Epithelial cell of esophagus (primary cell): ENCODE results near the gene XKR7.

Source experiments
- DNase-seq: peaks from one replicate; pipeline ENCODE4 v3.0.0; 2010; ENCODE audit warnings: low read depth
- H3K4me3 ChIP-seq: 2 replicates; pipeline ENCODE4 v1.5.1; 2011; ENCODE audit warnings: mild to moderate bottlenecking, low read length, control low read depth
- CTCF ChIP-seq: IDR thresholded peaks from 2 replicates; pipeline ENCODE4 v1.5.1; 2011; ENCODE audit warnings: low read depth, mild to moderate bottlenecking, low read length, control low read depth, inconsistent platforms; ENCODE audit not compliant: insufficient read depth; ENCODE audit errors: missing control alignments

The XKR7 gene

DNA sequence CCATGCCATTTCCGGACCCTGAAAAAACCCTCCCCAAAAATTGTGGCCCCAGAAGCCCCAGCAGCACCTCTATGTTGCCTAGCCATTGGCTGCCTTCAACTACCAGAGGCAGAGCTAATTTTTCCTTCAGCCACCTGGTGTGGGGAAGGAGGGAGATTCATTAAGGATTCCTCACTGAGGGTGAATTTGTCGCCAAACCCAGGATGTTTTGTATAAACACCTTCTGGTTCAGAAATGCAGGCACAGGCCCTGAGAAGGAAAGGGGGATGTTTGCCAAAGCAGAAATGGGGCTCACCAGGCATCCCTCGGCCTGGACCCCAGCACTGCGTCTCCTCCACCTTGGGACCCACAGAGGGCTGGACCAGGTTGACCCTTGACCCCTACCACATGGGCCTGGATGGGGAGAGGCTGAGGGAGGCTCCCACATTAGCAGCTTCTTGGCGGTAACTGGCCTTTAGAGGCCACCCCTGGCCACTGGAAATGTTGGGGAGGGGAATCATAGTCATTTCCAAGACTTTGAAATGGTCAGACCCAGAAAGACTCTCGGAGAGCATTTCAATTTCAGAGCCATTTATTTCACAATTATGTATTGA, 14.3 kb upstream of the XKR7 start:
- H3K4me3 ChIP-seq = no peak overlapping the region
- DNase-seq = no peak
- no peak for TF ChIP-seq CTCF

DNA sequence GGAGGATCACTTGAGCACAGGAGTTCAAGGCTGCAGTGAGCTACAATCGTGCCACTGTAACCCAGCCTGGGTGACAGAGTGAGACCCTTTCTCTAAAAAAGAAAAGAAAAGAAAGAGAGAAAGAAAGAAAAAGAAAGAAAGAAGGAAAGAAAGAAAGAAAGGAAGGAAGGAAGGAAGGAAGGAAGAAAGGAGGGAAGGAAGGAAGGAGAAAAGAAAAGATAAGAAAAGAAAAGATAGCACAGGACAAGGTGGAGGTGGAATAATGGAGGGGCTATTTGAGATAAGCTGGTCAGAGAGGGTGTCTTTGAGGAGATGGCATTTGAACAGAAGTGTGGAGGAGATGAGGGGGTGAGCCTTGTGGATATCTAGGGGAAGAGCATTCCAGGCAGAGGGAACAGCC, 13.5 kb upstream of the XKR7 start:
- no peak for TF ChIP-seq CTCF
- no peak for DNase-seq
- H3K4me3 ChIP-seq = no peak overlapping the region

DNA sequence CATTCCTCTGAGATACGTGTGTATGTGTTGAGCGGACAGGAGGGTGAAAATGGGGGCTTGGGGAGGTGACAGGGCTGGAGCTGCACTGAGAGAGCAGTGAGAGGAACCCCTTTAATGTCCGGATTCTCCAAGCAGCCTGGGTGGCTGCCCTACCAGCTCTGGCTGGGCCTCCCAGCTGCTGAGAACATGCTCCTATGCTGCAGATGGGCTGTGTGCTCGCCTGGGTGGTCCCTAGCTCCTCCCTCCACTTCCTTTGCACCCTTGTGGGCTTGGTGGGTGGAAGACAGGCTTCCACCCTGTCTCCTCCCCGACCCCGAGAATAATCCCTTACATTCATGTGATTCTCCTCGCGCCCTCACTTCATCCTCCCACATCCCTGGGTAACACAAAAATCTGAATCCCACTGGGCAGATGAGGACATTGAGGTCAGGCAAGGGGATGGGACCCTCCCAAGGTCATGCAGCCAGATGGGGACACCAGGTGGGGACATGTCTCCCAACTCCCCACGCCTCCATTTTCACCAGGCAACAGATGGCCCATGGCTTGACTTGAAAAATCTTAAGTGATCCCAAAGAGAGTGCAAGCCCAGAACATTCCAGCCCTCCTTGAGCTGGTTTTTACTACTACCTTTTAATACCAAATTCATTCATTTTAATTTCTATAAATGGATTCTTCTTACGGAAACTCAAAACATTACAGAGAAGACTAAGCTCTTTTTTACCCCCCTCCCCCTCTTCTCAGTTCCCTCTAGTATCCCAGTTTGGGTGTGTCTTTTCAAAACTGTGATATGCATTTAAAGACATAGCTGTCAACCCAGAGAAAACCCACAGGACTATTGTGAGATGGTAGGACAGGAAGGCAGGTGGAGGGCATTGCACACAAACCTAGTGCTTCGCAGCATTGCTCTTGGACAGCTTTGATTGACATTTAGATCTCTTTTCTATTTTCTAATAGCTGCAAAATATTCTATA, 11.1 kb upstream of the XKR7 start:
- no peak for DNase-seq
- no peak for TF ChIP-seq CTCF

GRCh38 chr20:31962761-31963160, 5.2 kb upstream of the XKR7 start:
- H3K4me3 ChIP-seq = no peak overlapping the region
- no peak for DNase-seq
- no peak for TF ChIP-seq CTCF

More for the DNA sequence above, 11.1 kb upstream of the XKR7 start:
- H3K4me3 ChIP-seq = no peak overlapping the region

GRCh38 chr20:31963889-31964288, 4.1 kb upstream of the XKR7 start:
- no peak for DNase-seq
- no peak for TF ChIP-seq CTCF
- no peak overlapping the region for H3K4me3 ChIP-seq

DNA sequence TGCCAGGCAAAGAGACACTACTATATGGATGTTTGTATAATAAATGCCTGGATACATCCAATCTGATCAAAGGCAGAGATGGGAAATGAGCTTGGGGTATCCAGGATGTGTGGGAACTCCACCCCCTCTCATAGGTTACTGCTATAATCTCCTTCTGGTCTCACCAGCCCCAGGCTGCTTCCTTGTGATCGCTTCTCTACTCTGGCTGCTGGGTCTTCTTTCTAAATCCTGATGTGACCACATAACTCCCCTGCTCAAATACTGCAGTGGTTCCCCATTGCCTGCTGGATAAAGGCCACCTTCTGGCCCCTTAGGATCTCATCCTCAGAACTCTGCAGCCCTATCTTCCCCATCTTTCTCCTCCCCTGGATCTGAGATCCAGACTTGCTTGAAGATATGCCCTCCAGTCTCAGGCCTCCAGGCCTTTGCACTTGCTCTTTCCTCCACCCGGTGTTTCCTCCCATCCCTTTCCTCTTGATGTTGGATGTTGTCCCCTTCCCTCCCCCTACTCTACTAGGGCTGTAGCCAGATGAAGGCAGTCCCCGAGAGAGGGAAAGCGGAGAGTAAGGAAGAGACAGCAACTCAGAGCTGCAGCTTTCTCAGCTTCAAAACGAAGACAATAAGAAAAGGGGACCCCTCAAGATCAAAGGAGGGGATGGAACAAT, 828 bp upstream of the XKR7 start:
- DNase-seq = no peak
- H3K4me3 ChIP-seq = no peak overlapping the region
- no peak for TF ChIP-seq CTCF
